C4-2B (cell line): ENCODE results near the gene U2SURP.

Source experiments
- ZFX ChIP-seq: fragments of 450-650 bp; IDR thresholded peaks from 2 replicates; pipeline ENCODE4 v1.6.1; 2017
- TF ChIP-seq, protein P1 (sequence below): fragments of 450-650 bp; conservative IDR thresholded peaks from 2 replicates; pipeline ENCODE4 v1.5.1; 2017; ENCODE audit warnings: mild to moderate bottlenecking

DNA sequence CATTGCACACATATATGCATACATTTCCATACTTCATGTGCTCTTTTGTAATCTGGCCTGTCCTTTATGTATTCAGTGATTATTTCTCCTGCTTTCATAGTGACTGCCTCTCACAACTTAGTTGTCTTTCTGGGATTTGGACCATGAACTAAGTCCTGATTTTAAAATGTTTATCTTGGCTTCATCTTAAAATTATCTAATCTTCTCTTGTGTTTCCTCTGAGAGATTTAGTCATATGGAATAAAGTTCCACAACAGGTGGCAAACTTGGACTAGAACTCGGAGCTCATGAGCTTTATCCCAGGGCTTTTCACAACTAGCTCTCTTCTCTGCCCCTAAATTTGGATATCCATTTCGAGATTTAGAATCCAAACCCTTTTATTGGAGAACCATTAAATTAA, 44.3 kb downstream of the U2SURP start:
- TF ChIP-seq, protein P1, sequence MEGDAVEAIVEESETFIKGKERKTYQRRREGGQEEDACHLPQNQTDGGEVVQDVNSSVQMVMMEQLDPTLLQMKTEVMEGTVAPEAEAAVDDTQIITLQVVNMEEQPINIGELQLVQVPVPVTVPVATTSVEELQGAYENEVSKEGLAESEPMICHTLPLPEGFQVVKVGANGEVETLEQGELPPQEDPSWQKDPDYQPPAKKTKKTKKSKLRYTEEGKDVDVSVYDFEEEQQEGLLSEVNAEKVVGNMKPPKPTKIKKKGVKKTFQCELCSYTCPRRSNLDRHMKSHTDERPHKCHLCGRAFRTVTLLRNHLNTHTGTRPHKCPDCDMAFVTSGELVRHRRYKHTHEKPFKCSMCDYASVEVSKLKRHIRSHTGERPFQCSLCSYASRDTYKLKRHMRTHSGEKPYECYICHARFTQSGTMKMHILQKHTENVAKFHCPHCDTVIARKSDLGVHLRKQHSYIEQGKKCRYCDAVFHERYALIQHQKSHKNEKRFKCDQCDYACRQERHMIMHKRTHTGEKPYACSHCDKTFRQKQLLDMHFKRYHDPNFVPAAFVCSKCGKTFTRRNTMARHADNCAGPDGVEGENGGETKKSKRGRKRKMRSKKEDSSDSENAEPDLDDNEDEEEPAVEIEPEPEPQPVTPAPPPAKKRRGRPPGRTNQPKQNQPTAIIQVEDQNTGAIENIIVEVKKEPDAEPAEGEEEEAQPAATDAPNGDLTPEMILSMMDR = no peak
- TF ChIP-seq ZFX = no peak
